Dermis microvascular lymphatic vessel endothelial cell (primary cell): Measurements from ENCODE around the gene AKR1C2. TPM values are rescaled to one million over a fixed set of nuclear protein-coding genes. Genes with fewer than 3 reads are reported as not detected.
"Not testable (repeated sequence)": the region's sequence is repeated elsewhere in the genome, so short reads cannot be mapped to it uniquely, and the experiment has no call there.

Experiments used
- DNase-seq, 2 donors: peaks; one replicate each; pipeline versions ENCODE4 v3.0.0 to v3.0.0-alpha.2; 2010; ENCODE audit warnings: low read depth in 2 of 2
- total RNA-seq: library from RNA; depleted of rRNA; stranded (reverse); fragments of >200 nt; gene quantifications from 2 replicates; pipeline ENCODE4 v1.2.1, GENCODE V29; 2014

Gene AKR1C2
- total RNA-seq, 1 donor from 2014 or later: 22.7 TPM

- DNase-seq: no peak
These were observed 13.4 kb downstream of the AKR1C2 start for GRCh38 chr10:4990217-4990616.

- DNase-seq: not testable (repeated sequence)
These were observed 15.5 kb downstream of the AKR1C2 start for GRCh38 chr10:4988000-4988641.

GRCh38 chr10:4984971-4985594 is 18.6 kb downstream of the AKR1C2 start:
- no peak for DNase-seq

GRCh38 chr10:4984223-4984622 is 19.4 kb downstream of the AKR1C2 start:
- no peak for DNase-seq

- DNase-seq: no peak
These were observed 19.9 kb downstream of the AKR1C2 start for GRCh38 chr10:4983615-4984216.

GRCh38 chr10:4982764-4983226 is 20.9 kb downstream of the AKR1C2 start:
- DNase-seq: no peak

GRCh38 chr10:4981722-4982471 is 21.8 kb downstream of the AKR1C2 start:
- DNase-seq: peak; percentile 45 to 74

- DNase-seq: no peak
These were observed 22.9 kb downstream of the AKR1C2 start for GRCh38 chr10:4980793-4981192.

- DNase-seq: no peak
These were observed 24.8 kb downstream of the AKR1C2 start for GRCh38 chr10:4978870-4979269.

- DNase-seq: no peak
These were observed 26.6 kb downstream of the AKR1C2 start for GRCh38 chr10:4977025-4977424.

GRCh38 chr10:4974400-4974799 is 29.3 kb downstream of the AKR1C2 start:
- DNase-seq: not testable (repeated sequence)

- not testable (repeated sequence) for DNase-seq
These were observed 30.4 kb downstream of the AKR1C2 start for GRCh38 chr10:4973294-4973693.

- not testable (repeated sequence) for DNase-seq
These were observed 31.1 kb downstream of the AKR1C2 start for GRCh38 chr10:4972369-4973142.

GRCh38 chr10:4970362-4970761 is 33.3 kb downstream of the AKR1C2 start:
- not testable (repeated sequence) for DNase-seq

- DNase-seq: not testable (repeated sequence)
These were observed 34.4 kb downstream of the AKR1C2 start for GRCh38 chr10:4969289-4969688.

GRCh38 chr10:4967189-4967588 is 36.5 kb downstream of the AKR1C2 start:
- DNase-seq: not testable (repeated sequence)

- DNase-seq: not testable (repeated sequence)
These were observed 37.9 kb downstream of the AKR1C2 start for GRCh38 chr10:4965763-4966162.

- not testable (repeated sequence) for DNase-seq
These were observed 39.9 kb downstream of the AKR1C2 start for GRCh38 chr10:4963815-4964154.

- not testable (repeated sequence) for DNase-seq
These were observed 40.5 kb downstream of the AKR1C2 start, which contains the start of gene AKR1C1 for GRCh38 chr10:4962876-4963814. Gene AKR1C1, plus strand, starts transcription at chr10:4963415. Its CDS starts 30 bp downstream, at chr10:4963445.

GRCh38 chr10:4962308-4962707 is 41.3 kb downstream of the AKR1C2 start:
- not testable (repeated sequence) for DNase-seq
